Loucy (cell line): Measurements from ENCODE around the gene DUSP3.

Experiments
- CTCF ChIP-seq: fragments of 200-600 bp; sonication (generic); conservative IDR thresholded peaks from 2 replicates; pipeline ENCODE4 v1.5.1; 2014; ENCODE audit warnings: mild to moderate bottlenecking, antibody characterized with exemption, low read length
- EZH2phosphoT487 ChIP-seq: fragments of 200-600 bp; IDR thresholded peaks from 2 replicates; pipeline ENCODE4 v1.6.1; 2018; ENCODE audit warnings: antibody characterized with exemption, mild to moderate bottlenecking, moderate library complexity, borderline replicate concordance

GRCh38 chr17:43728081-43728480 lies 50.7 kb downstream of the DUSP3 start:
- no peak for TF ChIP-seq CTCF
- TF ChIP-seq EZH2phosphoT487: no peak
